GM18517 (cell line): ENCODE results near the gene GNGT2.

Source experiments
- ATAC-seq: cut with Tn5 transposase; IDR thresholded peaks from one replicate; pipeline ENCODE4 v1.9.1; 2021; ENCODE audit warnings: mild to moderate bottlenecking, moderate library complexity; ENCODE audit not compliant: unreplicated experiment

The GNGT2 gene

DNA sequence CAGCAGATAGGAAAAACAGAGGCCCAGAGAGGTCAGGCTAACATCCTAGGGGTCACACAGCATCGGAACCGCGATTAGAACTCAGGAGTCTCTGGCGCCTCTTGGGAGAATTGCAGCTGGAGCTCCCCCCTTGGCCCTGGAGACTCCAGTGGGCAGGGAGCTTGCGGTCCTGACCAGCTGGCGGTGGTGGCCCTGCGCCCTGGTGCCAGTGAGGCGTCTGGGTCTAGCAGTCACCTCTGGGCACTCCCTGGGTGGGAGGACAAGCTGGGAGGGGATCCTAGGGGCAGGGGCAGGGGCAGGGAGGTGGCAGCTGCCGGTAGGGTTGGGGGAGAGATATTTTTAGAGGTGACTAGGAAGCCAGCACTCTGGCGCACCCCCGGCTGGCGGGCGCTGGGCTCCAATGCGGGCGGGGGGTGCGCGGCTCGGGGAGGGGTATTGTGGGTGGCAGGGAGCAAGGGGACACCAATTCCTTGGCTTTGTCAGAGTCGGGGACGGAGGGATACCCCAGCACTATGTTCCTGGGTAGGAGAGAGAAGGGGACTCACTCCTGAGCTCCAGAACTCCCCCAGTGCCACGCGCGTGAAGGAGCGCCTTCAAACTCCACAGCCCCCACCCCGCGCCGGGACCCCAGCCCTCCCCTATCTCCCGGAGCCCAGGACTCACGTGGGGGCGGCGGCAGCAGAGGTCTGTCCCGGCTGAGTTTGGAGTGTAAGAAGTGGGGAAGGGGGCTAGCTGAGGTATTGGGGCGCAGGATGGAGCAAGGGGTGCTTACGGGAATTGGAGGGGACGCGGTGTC, 19.6 kb upstream of the GNGT2 start:
- ATAC-seq = no peak

DNA sequence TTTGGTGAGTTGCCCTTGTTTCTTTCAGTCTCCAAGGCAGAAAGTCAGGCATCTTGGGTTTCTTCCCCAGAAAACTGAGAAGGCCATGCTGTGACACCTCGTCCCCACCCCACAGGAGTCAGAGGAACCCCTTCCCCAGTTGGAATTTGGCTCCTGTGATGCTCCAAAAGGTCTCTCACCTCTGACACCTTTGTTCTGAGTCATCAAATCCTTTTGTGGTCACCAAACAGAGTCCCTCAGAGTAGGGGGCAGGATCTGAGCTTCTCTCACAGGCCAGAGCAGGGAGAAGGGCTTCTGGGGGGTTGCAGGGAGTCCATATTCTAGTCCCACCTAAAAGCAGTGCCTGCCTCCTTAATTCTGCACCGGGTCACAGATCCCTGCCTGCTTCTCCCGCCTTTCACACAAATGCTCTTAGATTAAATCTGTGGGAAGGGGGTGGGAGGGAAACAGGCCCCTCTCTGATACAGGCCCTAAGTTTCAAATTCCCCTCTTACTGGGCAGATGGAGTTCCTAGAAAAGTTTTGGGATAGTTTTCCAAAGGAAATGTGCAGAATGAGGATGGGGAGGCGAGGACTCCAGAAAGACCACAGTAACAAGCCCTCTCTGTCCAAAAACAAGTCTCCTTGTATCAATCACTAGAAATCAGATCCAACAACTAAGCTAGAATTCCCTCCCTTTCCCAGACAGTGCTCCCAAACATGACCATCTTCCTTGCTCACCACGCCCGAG, 18.9 kb upstream of the GNGT2 start:
- no peak for ATAC-seq

- no peak for ATAC-seq
These were observed 17.3 kb upstream of the GNGT2 start for GRCh38 chr17:49227436-49228261.

DNA sequence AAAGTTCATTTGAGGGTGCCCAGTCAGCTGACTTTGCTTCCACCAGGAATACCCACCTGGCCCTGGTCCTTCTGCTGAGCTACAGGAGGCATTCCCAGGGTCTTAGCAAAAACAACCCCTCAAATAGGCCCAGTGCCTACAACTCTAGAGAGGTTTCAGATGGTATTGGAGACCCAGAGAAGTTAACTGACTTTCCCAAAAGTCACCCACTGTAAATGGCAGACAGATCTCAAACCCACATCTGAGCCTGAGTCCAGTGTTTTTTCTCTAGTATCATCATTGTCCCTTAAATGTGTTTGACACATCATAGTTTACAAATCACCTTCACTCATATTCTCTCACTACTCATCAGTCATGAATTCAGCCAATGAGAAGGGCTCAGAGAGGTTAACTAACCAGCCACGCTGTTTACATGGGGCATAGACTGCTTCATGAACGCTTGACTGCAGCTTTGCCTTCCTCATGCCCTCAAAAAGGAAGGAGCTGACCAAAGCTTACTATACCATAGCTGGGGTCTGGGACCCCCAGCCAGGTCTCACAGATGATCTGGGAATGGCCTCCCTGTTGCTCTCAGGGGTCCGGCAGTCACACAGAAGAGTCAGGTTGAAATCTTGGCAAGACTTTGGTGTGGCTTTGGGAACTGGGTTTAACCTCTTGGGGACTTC, 16.5 kb upstream of the GNGT2 start:
- ATAC-seq = no peak

DNA sequence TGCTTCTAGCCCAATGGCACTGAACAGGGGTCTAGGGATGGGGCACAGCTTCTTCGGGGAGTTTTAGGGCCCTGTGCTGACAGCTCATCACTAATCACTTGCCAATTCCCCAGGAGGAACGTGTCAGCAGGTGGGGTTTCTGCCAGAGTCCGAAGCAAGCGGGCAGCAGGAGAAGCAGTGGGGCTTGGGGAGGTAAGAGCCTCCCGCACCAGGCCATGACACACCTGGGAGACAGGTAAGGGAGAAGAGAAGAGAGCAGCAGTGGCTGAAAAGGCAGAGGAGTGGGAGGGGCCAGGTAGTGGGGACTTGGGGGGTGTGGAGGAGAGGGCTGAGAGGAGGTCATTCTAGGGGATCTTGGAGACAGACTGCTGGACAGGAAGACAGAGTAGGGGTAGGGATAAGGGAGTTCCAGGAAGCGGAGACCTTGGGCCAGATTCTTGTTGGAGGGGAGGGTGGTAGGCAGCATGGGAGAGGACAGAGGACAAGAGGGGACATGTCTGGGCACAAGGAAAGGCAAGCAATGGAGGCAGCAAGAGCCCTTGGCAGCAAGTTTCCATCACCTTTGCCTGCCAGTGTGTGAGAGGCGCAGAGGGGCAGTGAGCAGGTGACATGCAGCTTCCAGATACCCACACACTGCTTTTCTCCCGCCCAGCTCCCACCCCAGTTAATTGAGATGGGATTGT, 15.3 kb upstream of the GNGT2 start:
- ATAC-seq = no peak

DNA sequence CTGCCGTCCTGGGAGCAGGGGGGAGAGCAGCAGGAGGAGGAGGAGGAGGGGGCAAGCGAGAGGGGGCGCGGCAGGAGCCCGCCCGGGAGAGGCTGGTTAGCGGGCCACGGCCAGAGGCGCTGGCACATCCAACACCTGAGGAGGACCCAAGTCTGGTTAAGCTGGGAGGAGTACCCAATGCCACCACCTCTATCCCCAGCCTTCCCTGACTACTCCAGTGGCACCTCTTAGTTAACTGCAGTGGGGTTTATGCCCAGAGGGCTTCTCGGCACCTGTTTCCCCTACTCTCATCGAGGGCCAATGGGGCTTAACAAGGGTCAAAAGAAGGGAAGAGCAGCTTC, 14.6 kb upstream of the GNGT2 start:
- no peak for ATAC-seq

DNA sequence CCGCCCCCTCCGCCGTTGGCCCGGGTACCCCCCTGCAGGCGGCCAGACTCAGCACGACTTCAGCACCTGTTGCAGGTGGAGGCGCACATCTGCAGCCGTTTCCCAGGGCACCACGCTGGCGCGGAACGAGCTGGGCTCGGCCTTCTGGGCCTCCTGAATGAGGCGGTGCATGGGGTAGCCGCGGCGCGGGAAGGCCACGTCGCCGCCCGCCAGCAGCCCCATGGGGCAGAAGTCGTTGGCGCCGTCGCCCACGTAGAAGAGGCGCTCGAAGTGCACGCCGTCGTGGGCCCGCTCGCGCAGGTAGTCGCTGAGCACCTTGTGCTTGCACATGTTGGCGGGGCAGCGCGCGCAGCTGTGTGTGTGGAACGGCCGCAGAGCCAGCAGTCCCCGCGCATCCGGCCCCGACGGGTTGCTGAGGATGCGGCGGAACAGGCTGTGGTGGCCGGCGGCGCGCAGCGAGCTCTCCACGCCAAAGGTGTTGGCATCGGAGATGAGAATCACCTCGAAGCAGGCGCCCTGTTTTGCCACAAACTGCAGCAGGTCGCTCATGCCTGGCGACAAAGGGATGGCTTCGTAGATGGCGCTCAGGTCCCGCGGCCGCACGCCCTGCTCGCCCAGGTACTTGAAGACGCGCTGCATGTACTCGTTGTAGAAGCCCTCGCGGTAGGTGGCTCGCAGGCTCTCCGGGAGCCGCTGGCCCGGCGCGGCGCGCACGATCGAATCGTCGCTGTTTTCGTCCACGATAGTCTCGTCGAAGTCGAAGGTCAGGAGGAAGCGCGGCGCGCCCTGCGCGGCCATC, 14.0 kb upstream of the GNGT2 start:
- ATAC-seq = no peak

GRCh38 chr17:49223517-49224197, 13.3 kb upstream of the GNGT2 start:
- no peak for ATAC-seq

GRCh38 chr17:49223168-49223516, 12.8 kb upstream of the GNGT2 start:
- no peak for ATAC-seq

- no peak for ATAC-seq
These were observed 9.6 kb upstream of the GNGT2 start for GRCh38 chr17:49219987-49220386.

DNA sequence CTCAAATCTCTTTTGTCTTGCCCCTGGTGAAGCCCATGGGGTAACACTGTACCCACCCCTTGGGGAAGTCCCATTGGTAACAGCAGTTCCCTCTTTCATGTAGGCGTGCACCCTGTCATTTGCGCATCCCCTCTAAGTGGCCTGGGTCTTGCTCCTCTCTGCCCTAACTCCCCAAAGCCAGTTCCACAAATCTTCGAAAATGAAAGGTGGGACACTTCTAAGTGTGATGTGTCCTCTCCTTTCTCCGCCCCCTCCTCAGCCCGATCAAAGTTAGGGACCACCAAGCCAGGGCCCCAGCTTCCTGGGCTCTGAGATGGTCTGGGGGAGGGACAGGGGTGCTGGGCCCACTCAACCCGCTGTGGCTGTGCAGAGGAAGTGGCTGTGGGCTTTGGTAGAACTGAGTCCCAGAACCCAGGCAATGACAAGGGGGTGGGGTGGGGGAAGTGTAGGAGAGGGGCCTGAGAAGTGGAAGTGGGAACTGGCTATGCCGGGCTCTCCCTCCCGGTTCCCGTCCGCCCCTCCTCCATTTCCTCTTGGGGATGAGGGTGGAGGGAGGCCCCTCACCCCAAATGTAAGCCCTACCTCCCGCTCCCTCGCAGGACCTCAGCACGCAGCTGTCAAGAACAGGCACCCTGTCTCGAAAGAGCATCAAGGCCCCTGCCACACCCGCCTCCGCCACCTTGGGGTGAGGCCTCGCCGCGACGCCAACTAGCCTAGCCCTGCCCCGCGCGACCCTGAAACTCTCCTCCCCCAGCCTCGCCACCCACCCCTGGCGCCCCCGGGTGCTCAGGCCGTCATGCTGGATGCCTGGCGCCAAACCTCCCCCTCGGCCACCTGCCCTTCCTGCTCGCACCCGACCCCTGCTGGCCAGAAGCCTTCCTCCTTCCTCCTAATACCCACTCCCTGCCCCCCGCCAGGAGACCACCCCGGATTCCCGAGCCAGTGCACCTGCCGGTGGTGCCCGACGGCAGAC, 8.9 kb upstream of the GNGT2 start:
- no peak for ATAC-seq

- no peak for ATAC-seq
These were observed 7.5 kb upstream of the GNGT2 start for GRCh38 chr17:49217651-49218413.

DNA sequence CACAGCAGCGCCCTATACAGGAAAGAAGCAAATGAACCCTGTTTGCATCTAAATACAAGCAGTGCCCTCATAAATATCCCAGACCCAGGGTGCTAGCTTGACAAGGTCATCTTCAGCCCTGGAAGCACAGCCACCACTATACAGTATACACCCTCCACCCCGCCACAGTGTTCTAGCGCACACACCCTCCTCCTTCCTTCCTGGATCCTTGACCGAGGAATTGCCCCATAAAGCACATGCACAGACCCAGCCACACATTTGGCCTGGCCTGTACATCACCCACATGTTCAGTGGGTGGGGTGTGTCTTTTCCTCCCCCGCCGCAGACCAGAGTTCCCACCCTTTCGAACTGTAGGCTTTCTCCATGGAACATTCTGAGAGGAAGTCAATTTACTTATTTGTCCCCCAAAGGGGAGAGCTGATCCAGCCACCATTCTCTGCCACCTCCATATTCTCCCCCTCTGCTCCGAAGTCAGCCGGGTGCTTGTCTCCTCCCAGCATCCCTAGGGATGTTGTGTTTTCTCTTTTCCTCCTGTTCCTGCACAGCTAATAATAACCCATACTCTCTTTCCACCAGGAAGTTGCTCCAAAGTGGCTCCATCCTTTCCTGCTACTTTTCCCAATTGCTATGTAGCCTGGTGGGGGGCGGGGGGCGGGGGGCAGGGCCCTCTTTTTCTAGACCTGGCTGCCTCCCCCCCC, 6.7 kb upstream of the GNGT2 start:
- no peak for ATAC-seq

DNA sequence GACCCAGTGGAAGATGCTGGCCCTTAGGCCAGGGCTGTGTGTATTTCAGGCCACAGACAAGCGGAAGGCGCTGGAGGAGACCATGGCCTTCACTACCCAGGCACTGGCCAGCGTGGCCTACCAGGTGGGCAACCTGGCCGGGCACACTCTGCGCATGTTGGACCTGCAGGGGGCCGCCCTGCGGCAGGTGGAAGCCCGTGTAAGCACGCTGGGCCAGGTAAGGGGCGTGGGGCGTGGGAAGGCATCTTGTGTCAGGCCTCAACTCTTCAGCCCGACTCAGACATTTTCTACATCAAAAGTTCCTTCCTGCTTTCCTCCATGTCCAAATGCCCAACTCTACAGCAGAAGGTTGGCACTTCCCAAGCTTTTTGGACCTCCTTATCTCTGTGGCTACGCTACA, 6.1 kb upstream of the GNGT2 start:
- ATAC-seq = no peak

GRCh38 chr17:49214676-49215360, 4.4 kb upstream of the GNGT2 start:
- ATAC-seq = no peak

- ATAC-seq = no peak
These were observed 3.5 kb upstream of the GNGT2 start for GRCh38 chr17:49213847-49214246.
